HFFc6 (cell line): ENCODE data around the gene HEBP2. TPM values are rescaled to one million over a fixed set of nuclear protein-coding genes. Genes with fewer than 3 reads are reported as not detected.

ENCODE experiments used
- DNase-seq: peaks from one replicate; pipeline ENCODE4 v3.0.0-alpha.2; 2018
- H3K27ac Mint-ChIP-seq: 2 replicates; pipeline ENCODE4 v1.8.0; 2020; ENCODE audit warnings: mild to moderate bottlenecking, mixed read lengths
- H3K27me3 Mint-ChIP-seq: 2 replicates; pipeline ENCODE4 v1.8.0; 2021; ENCODE audit warnings: mild to moderate bottlenecking, moderate library complexity, mixed read lengths; ENCODE audit not compliant: insufficient read depth
- H3K36me3 Mint-ChIP-seq: 2 replicates; pipeline ENCODE4 v1.8.0; 2021; ENCODE audit warnings: low read depth, mixed read lengths
- H3K4me1 Mint-ChIP-seq: 2 replicates; pipeline ENCODE4 v1.8.0; 2020; ENCODE audit warnings: low read depth, mixed read lengths
- H3K4me3 Mint-ChIP-seq: 2 replicates; pipeline ENCODE4 v1.8.0; 2020; ENCODE audit warnings: mild to moderate bottlenecking, moderate library complexity, mixed read lengths
- H3K9me3 Mint-ChIP-seq: 2 replicates; pipeline ENCODE4 v1.8.0; 2020; ENCODE audit warnings: mild to moderate bottlenecking, mixed read lengths
- total RNA-seq, 6 experiments: library from RNA; stranded (reverse); fragmentation: NEBNext Ultra II Directional; extraction: Animal tissue kit (Norgen Biotek cat#: 25700); gene quantifications; 2 replicates in 1 of 6; 3 replicates in 5 of 6; pipeline ENCODE4 v1.2.3, GENCODE V29; 2021
- TF ChIP-seq, protein P1 (sequence below): fragments of 200-600 bp; sonication (generic); IDR thresholded peaks from 2 replicates; pipeline ENCODE4 v1.5.0; 2021; ENCODE audit warnings: antibody characterized with exemption, mild to moderate bottlenecking

HEBP2 gene
- total RNA-seq, 6 experiments from 2014 or later, result 39.7 to 48.4 (median 44.9) TPM

DNA sequence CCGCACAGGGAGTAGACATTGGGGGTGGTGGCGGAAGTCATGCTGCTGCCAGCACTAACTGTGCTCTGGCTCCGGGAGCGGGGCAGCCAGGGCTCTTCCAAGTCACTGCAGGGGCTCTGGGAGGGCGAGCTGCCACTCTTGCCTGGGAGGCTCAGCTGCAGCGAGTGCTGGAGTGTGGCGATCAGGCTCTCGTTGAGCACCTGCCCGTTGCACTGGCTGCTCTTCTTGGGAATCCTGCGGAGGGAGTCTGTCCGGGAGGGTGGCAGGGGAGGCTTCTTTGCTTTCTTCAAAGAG is 28.0 kb downstream of the HEBP2 start:
- no peaks in the 10 kb centered on the region; the same call in 1 of the 2 replicates for H3K27me3 Mint-ChIP-seq
- peaks cover 4% of the 10 kb centered on the region; the same call in 1 of the 2 replicates for H3K4me1 Mint-ChIP-seq
- DNase-seq, result no peak
- no peak overlapping the region for H3K4me3 Mint-ChIP-seq
- no peaks in the 10 kb centered on the region for H3K9me3 Mint-ChIP-seq
- TF ChIP-seq, protein P1, sequence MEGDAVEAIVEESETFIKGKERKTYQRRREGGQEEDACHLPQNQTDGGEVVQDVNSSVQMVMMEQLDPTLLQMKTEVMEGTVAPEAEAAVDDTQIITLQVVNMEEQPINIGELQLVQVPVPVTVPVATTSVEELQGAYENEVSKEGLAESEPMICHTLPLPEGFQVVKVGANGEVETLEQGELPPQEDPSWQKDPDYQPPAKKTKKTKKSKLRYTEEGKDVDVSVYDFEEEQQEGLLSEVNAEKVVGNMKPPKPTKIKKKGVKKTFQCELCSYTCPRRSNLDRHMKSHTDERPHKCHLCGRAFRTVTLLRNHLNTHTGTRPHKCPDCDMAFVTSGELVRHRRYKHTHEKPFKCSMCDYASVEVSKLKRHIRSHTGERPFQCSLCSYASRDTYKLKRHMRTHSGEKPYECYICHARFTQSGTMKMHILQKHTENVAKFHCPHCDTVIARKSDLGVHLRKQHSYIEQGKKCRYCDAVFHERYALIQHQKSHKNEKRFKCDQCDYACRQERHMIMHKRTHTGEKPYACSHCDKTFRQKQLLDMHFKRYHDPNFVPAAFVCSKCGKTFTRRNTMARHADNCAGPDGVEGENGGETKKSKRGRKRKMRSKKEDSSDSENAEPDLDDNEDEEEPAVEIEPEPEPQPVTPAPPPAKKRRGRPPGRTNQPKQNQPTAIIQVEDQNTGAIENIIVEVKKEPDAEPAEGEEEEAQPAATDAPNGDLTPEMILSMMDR, result no peak
- H3K27ac Mint-ChIP-seq, result no peak overlapping the region
- no peaks in the 10 kb centered on the region for H3K36me3 Mint-ChIP-seq

DNA sequence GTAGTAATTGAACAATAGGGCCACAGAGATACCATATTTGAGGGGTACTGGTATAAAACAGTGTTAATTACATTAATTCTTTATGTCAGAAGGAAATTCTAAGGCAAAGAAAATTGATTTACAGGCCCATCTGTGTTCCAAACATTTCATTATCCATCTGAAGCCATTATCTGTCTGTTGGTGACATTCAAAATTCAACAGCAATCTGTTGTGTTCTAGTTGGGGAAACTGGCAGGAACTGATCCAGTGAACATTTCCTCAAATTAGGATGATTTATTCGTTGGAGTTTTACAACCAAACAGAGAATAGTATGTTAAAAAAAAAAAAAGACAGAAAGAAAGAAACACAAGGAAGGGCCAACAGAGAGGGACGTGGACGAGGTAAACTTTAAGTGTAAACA is 30.1 kb downstream of the HEBP2 start:
- no peak overlapping the region for H3K4me3 Mint-ChIP-seq
- TF ChIP-seq, protein P1, result no peak
- peaks cover 4% of the 10 kb centered on the region; the same call in 1 of the 2 replicates for H3K4me1 Mint-ChIP-seq
- H3K27me3 Mint-ChIP-seq, result no peaks in the 10 kb centered on the region; the same call in 1 of the 2 replicates
- DNase-seq, result no peak
- H3K9me3 Mint-ChIP-seq, result no peaks in the 10 kb centered on the region
- H3K36me3 Mint-ChIP-seq, result no peaks in the 10 kb centered on the region
- no peak overlapping the region for H3K27ac Mint-ChIP-seq

- Mint-ChIP-seq H3K27me3 (no peaks in the 10 kb centered on the region; the same call in 1 of the 2 replicates), H3K4me1 (no peaks in the 10 kb centered on the region), H3K36me3 (no peaks in the 10 kb centered on the region), H3K9me3 (no peaks in the 10 kb centered on the region), H3K4me3 (no peak overlapping the region), H3K27ac (no peak overlapping the region)
- DNase-seq, result no peak
- TF ChIP-seq, protein P1, result no peak
Observed at GRCh38 chr6:138434925-138435324, 30.9 kb downstream of the HEBP2 start.

DNA sequence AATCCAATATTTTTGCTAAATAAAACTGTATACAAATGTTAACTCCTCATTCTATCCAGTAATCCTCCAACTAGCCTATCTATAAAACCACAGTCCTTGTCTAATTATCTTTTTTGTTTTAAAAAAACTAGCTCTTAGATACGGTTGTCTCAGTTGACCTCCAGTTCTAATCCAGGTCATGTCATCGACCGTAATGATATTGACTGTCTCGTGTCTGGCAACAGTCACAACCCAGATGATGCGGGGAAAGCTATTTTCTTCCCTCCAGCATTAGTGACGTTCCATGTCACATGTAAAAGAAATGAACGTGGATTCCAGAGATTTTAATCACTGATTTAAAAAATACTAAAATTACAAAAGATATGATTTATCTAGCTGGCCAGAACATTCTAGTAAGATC is 35.5 kb downstream of the HEBP2 start:
- TF ChIP-seq, protein P1, result no peak
- H3K4me3 Mint-ChIP-seq, result no peak overlapping the region
- H3K27ac Mint-ChIP-seq, result no peak overlapping the region
- no peaks in the 10 kb centered on the region for H3K4me1 Mint-ChIP-seq
- DNase-seq, result no peak
- no peaks in the 10 kb centered on the region for H3K36me3 Mint-ChIP-seq
- no peaks in the 10 kb centered on the region for H3K9me3 Mint-ChIP-seq
- H3K27me3 Mint-ChIP-seq, result no peaks in the 10 kb centered on the region

DNA sequence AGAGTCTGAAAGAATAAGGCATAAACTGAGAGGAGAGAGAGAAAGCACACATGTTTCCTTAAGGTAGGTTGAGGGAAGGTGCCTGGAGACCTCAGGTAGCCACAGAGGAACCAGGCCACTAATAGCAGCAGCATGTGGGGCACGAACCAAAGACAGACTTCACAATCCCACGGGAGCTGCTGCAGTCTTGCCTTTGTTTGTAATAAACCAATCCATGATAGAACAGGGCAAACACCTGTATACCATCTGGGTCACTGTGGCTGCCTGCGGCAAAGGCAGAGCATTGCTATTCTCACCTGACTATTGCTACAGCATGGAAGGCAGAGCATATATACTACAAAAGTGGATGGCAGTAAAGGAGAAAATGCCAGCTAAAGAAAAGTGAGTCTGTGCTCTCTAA is 36.3 kb downstream of the HEBP2 start:
- Mint-ChIP-seq H3K4me1 (no peaks in the 10 kb centered on the region), H3K27ac (no peak overlapping the region), H3K9me3 (no peaks in the 10 kb centered on the region), H3K4me3 (no peak overlapping the region), H3K27me3 (no peaks in the 10 kb centered on the region), H3K36me3 (no peaks in the 10 kb centered on the region)
- no peak for DNase-seq
- TF ChIP-seq, protein P1, result no peak

GRCh38 chr6:138440758-138441357 is 36.8 kb downstream of the HEBP2 start:
- H3K27me3 Mint-ChIP-seq, result no peaks in the 10 kb centered on the region
- H3K9me3 Mint-ChIP-seq, result no peaks in the 10 kb centered on the region
- no peaks in the 10 kb centered on the region for H3K4me1 Mint-ChIP-seq
- DNase-seq, result no peak
- no peaks in the 10 kb centered on the region for H3K36me3 Mint-ChIP-seq
- H3K27ac Mint-ChIP-seq, result no peak overlapping the region
- H3K4me3 Mint-ChIP-seq, result no peak overlapping the region
- TF ChIP-seq, protein P1, result no peak
